NOMO-1 (cell line): ENCODE results near the gene COG4.

ENCODE experiments used
- DNase-seq, 2 experiments: peaks; one replicate each; lab custom pipeline; 2025; ENCODE audit not compliant: unreplicated experiment in 2 of 2; lab: John Stamatoyannopoulos, UW

The COG4 gene

DNA sequence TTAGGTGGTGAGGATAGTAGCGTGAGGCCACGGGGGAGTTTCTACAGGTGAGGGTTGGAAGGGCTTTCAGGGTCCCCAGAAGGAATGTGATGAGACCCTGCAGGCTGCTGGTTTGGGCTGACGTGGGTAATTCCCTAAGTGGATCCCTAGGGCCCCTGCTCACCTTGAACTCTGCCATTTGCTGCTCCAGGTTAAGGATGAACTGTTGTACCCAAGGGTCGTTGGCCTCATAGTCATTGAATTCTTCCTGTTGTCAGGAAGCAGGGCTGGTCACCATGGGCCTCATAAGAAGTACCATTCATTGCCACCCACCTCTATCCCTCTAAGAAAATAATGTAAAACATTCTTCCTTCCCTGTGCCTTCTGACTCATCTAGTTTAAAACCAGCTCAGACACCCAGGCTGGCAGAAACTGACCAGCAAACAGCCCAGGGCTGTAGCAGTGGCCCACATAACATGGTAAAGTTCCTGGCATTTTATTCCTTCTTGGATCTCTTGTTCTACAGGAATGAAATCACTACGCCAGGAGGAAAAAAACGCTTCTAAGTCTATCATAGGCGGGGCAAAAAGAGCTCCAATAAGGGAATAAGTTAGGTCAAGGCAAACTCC lies 41.3 kb downstream of the COG4 start:
- no peak for DNase-seq

DNA sequence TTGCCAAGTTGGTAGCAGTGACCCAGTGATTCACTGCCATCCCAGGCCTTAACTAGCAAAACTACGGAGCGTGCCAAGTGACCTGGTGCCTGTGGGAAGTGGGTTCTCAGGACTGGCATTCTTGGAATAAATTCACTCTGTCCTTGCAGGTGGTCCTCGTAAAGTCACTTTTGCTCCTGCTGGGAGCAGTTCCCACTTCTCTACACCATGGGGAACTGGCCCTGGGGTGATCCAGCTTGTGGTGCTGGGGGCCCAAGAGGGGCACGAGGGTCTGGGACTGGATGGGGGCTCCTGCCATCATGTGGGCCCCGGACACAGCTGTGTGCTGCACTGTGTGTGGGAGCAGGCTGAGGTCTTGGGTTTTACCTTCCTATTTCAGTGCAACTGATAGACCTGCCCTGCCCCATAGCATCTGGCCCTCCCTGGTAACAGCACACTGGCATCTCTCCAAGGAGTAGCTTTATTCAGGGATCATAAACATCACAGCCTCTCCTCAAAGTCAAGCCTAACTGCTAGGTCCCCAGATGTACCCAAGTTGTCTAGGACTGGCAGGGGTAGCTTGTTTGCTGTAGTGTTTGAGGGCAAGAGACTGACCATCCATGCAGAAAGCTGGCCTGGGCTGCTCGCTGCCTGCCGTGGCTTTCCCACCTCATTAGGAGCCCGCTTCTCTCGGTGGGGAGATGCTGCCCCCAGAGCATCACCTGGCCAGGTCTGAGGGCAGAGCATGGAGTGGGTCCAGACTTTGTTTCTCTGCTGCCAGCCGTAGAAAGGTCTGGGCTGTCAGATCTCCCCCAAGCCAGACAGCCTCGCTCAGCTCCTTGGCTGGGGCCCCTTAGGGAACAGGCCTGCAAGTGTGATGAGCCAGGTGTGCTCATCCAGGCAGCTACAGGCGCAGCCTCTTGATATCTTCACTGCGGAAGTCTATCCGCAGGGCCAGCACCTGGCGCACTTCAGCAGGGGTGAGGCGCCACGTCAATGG lies 42.9 kb downstream of the COG4 start:
- no peak for DNase-seq

DNA sequence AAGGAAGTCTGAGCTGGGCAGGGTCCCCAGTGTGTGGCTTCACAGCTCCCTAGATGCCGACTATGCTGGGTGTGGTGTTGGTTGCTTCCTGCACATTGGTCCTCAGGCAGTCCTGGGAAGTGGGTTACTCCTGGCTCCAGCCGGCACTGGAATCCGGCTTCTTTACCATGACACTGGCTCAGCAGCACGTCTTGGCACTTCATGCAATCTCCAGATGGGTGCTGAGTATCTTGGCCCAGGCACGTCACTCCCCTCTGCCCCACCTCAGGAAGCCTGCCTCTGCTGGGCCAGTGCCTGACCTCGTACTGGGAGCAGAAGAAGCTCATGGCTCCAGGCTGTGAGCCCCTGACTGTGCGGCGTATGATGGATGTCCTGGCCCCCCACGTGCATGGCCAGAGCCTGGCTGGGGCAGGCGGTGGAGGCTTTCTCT lies 44.4 kb downstream of the COG4 start:
- no peak for DNase-seq

DNA sequence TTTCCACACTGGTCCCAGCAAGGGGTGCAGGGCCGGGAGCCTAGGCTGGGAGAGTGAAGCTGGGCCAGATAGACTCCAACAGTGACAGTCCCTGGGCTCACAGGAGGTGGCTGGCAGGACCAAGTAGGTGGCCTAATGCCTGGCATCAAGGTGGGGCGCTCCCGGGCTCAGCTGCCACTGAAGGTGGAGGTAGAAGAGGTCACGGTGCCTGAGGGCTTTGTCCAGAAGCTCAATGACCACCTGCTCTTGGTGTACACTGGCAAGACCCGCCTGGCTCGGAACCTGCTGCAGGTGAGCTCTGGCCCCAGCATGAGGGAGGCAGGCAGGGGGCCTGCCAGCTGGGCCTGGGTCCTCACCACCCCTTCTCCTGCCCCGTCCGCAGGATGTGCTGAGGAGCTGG lies 45.2 kb downstream of the COG4 start:
- no peak for DNase-seq

DNA sequence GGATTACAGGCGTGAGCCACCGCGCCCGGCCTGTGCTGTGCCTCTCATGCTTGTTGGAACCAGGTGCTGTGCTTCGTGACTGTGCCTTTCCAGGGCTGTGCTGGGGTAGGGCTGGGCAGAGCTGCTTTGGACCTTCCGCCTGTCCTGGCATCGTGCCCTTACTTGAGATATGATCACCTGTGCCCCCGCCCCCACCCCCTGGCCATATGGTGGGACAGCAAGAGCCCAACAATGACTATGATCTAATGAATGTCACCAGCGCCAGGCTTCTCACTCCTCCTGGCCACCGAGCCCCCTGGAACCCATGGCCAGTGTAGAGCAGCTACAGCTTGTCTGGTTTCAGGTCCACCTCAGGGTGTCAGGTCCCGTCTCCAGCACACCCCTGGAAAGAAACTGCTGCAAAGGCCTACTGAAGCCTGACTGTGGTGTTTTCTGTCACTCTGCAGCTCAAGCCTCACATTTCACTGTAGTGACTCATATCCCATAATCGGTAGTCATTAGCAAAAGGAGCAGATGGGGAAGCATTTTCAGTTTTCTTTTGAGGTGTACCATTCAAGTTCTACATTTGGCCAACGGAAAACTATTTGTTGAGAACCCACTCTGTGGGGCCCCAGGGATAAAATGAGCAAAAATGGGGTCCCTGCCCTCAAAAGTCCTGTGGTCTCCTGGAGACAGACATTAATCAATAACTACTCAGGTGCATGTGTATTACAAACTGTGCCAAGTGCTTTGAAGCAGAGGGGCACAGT lies 46.9 kb downstream of the COG4 start:
- peak; percentile 77 to 84 for DNase-seq

DNA sequence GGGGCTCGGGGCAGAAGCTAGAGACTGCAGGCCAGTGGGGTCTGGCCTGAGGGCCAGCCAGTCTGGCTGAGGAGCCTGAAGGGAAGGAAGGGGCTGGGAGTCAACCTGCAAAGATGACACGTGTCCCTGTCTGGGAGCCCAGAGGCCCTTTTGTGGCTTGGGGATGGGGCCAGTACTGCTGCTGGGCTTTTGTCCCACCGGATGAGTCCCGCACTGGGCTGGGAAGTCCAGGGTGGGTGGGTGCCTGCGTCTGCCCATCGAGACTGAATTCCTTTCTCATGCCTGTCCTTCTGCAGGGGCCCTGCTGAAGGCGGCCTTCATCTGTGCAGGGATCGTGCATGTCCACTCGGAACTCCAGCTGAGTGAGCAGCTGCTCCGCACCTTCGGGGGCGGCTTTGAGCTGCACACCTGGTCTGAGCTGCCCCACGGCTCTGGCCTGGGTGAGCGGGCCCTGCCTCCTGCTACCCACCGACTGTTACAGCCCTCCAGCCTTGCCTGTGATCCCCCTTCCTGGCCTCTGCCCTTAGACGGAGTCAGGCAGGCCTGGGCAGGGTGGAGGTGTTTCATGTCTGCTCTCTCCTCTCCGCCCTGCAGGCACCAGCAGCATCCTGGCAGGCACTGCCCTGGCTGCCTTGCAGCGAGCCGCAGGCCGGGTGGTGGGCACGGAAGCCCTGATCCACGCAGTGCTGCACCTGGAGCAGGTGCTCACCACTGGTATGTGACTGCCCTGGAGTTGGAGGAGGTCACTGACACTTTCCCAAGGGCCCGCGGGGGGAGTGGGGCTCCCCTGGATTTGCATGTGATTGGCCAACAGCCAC lies 48.1 kb downstream of the COG4 start:
- no peak for DNase-seq

DNA sequence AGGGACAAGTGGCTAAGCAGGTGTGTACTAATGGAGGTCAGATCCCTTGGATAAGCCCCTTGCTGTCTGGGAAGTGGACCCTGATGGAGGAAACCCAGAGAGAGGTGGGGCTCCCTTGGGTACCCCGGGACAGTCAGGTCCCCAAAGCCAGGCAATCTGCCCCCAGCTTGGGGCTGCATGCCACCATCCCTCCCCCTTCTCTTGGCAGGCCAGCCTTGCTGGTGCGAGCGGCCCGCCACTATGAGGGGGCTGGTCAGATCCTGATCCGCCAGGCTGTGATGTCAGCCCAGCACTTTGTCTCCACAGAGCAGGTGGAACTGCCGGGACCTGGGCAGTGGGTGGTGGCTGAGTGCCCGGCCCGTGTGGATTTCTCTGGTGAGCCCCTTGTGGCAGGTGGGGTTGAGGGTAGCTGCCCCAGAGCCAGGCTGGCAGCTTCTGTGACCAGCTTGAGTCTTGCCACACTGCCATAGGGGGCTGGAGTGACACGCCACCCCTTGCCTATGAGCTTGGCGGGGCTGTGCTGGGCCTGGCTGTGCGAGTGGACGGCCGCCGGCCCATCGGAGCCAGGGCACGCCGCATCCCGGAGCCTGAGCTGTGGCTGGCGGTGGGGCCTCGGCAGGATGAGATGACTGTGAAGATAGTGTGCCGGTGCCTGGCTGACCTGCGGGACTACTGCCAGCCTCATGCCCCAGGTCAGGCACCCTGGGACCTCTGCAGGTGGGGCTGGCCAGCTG lies 48.9 kb downstream of the COG4 start:
- DNase-seq = no peak

DNA sequence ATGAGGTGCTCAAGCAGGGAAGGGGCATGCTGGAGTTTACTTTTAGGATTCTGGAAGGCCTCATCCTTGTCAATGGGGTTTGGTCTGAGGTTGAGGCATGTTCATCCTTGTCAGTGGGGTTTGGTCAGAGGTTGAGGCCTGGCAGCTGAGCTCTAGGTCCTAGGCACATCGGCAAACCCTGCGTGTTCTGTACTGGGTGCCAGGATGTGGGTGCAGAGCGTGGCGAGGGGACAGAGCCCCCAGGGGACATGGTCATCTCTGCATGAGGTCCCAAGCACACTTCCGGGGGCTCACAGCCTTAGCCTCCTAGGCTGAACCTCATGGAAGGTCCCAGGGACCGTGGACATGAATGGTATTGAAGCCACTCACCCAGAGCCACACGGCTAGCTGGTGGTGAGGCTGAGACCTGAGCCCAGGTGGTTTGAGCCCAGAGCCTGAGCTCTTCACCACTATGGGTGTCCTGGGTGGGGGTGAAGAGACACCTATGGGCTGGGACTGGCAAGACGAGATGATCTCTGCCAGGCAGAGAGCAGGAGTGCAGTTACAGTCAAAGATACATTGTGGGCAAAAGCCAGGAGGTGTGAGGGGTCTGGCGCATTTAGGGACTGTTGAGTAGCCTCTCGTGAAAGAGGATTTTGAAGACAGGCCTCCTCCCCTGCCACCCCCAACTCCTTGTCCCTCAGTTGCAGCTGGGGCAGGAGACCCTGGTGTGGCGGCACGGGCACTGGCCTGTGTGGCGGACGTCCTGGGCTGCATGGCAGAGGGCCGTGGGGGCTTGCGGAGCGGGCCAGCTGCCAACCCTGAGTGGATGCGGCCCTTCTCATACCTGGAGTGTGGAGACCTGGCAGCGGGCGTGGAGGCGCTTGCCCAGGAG lies 49.7 kb downstream of the COG4 start:
- no peak for DNase-seq

DNA sequence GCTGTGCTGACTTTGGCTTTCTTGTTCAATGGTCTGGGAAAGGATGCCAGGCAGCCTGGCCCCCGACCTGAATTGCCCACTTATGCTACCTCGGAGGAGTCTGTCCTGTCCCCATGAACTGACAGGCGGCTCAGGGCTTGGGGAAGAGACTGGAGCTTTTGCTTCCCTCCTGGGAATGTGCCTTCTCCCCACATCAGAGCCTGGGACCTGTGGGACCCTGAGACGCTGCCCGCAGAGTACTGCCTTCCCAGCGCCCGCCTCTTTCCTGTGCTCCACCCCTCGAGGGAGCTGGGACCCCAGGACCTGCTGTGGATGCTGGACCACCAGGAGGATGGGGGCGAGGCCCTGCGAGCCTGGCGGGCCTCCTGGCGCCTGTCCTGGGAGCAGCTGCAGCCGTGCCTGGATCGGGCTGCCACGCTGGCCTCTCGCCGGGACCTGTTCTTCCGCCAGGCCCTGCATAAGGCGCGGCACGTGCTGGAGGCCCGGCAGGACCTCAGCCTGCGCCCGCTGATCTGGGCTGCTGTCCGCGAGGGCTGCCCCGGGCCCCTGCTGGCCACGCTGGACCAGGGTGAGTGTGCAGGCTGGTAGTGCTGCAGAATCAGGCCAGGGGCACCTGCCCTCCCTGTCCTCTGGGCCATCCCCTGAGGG lies 50.4 kb downstream of the COG4 start:
- no peak for DNase-seq

DNA sequence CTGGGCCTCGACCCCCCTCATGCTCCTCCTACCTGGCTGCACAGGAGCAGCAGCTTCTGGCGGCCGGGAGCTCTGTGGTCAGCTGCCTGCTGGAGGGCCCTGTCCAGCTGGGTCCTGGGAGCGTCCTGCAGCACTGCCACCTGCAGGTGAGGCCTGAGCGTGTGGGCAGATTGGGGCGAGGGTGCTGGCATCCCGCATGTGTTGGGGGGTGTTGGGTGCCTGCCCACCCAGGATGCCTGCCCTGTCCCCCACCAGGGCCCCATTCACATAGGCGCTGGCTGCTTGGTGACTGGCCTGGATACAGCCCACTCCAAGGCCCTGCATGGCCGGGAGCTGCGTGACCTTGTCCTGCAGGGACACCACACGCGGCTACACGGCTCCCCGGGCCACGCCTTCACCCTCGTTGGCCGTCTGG lies 52.4 kb downstream of the COG4 start:
- DNase-seq = no peak

DNA sequence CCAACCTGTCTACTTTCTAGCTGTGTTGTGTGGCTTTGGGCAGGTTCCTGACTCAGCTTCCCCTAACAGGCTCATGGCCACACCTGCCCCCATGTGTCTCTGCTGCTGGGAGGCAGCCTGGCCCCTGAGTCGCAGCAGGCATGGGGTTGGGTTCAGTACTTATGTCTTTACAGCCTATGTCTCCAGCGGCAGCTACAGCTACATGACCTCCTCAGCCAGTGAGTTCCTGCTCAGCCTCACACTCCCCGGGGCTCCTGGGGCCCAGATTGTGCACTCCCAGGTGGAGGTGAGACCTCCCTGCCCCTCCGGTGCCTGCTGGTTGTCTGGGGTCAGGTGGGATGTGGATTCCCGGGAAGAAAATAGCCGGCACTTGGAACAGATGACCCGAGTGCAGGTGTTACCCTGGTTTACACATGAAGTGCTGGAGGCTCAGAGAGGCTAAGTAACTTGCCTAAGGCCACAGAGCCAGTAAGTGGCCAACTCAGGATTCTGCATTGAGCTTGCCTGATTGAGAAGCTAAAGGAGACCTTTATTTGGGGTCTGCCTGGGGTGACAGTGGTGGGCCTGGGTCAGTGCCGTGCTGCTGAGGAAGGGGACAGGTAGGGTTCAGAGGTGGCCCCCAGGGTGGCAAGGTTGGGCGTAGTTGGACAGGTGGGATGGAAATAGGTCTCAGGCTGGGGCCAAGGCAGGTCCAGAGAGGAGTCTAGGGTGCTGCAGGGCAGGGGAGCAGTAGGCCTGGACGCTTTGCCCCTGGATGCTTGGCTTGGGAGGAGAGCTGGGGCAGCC lies 53.0 kb downstream of the COG4 start:
- DNase-seq = no peak

DNA sequence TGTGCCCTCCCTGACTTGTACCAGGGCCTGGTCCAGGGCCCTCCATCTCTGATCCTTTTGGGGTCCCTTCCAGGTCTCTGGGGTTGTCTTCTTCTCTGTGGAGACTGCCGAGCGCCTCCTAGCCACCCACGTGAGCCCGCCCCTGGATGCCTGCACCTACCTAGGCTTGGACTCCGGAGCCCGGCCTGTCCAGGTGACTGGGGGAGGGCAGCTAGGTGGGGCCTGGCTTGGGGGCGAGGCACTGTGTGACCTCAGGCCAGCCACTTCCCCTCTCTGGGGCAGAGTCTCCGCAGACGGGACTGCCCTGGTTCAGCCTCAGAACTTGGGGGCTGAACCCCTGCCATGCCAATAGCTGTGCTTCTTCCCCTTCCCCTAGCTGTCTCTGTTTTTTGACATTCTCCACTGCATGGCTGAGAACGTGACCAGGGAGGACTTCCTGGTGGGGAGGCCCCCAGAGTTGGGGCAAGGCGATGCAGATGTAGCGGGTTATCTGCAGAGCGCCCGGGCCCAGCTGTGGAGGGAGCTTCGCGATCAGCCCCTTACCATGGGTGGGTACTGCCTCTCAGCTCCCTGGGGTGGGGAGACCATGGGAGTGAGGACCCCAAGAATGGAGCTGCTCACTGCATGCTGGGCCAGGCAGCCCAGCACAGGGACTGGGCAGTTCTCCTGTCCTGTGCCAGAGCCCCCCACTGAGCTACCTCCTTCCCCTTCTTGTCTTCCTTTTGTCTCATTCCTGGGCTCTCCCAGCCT lies 54.4 kb downstream of the COG4 start:
- DNase-seq = no peak

DNA sequence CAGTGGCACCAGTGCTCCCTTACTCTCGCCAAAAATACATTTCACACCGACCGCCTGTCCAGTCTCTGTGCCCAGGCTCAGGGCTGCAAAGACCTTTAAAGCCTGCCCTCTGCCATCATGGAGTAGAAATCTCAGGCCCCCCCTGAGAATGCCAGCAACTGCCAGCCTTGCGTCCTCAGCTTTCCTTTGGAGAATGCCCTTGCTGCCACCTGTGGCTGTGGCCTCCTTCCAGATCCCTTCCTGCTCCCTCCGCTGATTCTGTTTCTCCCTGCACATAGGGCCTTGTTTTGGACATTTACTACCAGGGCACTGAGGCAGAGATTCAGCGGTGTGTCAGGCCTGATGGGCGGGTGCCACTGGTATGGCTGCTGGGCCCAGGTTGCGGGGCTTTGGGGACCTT lies 55.7 kb downstream of the COG4 start:
- no peak for DNase-seq

DNA sequence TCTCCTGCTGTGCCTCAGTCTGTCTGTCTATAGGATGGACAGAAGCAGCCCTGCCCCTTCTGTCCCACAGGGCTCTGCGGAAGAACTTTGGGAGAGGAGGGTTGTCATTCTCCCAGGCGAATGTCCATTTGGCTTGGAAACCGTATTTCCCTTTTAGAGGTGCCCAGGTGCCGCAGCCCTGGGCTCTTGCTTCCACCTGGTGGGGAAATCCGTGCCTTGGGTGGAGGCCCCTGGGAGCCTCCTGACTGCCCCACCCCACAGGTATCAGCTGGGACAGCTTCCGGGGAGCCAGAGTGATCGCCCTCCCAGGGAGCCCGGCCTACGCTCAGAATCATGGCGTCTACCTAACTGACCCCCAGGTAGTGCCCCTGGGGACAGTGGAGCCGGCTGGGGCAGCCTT lies 56.2 kb downstream of the COG4 start:
- no peak for DNase-seq

DNA sequence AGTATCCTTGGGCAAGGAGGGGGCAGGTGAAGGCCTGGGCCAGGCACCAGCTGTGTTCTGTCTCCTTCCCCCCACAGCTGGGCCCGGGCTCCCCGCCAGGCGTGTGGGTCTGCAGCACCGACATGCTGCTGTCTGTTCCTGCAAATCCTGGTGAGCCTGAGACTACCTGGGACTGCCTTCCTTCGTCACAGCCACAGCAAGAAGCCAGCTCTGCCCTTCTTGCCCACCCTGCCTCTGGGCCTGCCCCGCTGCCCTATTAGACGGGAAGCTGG lies 56.6 kb downstream of the COG4 start:
- no peak for DNase-seq

DNA sequence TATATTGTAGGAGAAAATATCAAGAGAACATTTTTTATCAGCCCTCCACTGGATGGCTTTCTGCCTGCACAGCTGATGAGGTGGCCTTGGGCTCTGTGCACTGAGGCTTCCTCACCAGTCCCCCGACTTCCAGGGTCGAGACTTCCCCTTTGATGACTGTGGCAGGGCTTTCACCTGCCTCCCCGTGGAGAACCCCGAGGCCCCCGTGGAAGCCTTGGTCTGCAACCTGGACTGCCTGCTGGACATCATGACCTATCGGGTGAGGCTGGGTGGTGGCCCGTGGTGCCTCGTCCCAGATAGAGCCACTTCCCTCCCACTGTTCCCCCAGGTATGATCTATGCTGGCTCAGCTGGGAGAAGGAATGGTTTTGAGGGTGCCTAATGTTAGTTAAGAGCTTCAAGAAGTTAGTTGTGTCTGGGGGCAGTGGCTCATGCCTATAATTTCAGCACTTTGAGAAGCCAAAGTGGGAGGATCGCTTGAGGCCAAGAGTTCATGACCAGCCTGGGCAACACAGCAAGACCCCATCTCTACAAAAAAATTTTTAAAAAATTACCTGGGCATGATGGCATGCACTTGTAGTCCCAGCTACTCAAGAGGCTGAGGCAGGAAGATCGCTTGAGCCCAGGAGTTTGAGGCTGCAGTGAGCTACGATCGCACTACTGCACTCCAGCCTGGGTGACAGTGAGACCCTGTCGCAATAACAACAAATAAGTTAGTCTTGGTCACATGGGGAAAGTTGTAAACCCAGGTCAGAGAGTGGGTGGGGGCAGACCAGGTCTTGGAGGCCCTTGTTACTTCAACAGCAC lies 57.2 kb downstream of the COG4 start:
- DNase-seq = no peak

DNA sequence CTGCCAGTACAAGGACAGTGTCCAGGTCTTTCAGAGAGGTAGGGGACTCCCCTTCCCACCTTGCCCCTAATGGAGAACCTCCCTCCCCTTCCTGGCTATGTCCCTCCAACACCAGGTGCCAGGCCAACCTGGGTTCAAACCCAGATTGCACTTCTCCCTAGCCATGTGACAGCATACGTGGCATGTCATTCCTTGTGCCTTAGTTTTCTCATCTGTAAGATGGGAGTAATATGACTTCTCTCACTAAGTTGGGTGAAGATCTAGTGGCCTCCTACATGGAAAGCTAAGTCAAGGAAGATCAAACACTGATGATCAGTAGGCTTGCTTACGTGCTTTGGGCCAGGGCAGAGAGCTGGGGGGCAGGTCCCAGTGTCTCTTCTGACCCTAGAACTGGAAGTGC lies 60.1 kb downstream of the COG4 start:
- DNase-seq = no peak
